ENCODE data around the gene SLC5A6.

Gene SLC5A6

DNA sequence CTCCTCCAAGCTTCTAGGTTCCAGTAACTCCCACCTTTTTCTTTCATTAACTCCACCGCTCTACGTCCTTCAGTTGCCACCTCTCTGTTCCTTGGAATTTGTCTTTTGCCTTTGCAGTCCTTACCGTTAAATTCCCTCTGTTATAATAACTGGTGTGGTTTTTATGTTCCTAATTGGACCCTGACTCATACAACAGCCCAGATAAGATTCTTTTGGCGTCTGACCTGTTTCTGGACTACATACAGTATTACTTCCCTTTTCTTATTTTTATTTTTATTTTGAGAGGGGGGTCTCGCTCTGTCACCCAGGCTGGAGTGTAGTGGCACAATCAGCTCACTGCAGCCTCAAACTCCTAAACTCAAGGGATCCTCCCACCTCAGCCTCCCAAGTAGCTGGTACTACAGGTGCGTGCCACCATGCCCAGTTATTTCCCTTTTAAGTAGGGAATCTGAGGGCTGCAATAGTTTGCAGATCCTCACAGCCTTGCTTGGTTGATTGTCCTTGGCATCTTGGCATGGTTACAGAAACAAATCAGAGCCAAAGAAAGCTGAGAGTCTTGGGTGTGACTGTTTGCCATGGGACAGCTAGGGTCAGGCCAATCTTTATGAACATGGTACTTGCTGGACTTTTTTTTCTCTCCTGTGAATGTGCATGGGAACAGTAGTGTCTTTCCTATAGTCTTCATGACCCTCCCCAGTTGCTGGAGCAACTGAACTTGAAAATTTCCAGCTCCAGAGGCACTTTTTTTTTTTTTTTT is 41.3 kb downstream of the SLC5A6 start:
- no peak for DNase-seq

DNA sequence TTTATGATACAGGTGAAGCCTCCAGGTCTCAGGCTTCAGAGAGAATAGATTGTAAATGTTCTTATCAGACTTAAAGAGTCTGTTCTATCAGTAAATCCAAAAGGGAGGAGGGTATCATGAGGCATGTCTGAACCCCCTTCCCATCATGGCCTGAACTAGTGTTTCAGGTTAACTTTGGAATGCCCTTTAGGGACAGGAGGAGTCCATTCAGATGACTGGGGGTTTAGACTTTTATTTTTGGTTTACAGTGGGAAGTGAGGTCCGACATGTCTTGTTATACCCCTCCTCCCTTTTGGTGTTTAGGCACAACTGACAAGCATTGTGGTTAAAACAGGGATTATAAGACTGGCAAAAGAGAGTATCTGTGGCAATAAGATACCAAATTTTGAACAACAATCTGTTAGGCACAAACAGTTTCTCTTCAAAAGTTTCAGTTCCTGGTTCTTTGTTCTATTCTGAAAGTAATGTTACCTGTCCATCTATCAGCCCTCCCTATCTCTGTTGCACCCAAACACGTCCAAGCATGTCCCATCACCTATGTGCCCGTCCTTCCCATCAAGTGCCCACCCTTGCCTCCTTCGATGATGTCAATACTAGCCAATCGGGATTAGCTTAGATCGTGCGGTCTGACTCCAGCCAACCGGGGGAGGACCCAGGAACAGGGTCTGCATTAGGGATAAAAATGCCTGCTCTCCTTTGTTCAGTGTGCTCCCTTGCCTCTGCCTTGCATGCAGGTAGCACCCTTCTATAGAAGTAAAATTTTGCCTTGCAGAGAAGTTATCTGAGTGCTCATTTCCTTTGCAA is 46.9 kb downstream of the SLC5A6 start:
- no peak for DNase-seq

DNA sequence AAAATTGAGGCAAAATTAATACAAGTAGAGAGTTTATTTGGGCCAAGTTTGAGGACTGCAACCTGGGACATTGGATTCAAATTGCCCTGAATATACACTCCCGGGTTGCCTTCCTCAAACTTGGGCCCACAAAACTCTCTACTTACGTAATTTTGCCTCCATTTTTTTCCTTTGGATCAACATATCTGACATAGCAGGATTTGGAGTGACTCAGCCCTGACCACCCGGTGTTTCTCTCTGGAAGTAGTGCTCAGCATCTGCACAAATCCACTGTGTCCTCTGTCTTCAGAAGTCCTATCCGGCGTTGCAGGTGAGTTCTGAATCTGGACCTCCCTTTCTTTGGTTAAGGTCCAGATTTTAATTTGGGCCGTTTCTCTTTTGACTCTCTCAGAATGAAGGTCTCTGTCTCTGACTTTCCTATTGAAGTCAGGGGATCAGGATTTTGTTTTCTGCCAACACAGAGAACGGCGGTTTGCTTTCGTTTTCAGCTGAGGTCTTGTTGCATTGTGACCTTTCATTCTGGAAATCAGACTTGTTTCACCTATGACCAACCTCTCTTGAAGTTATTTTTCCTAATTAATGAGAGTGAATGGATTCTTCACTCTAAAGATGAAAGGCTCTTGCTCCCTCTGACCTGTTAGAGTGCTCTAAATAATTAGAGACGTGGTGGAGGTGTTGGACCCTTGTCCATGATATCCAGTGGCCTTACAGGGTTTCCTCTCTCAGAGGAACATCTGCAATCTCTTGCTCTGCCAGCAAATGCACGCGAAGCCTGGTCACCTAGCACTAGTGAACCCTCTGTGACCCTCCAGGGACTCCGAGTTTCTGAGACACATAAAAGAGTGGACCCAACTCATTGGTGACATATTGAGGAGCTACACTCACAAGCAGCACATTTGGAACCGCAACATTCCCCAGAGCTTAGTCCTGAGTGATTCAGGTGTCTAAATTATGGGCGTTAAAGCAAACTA is 49.6 kb downstream of the SLC5A6 start:
- no peak for DNase-seq

DNA sequence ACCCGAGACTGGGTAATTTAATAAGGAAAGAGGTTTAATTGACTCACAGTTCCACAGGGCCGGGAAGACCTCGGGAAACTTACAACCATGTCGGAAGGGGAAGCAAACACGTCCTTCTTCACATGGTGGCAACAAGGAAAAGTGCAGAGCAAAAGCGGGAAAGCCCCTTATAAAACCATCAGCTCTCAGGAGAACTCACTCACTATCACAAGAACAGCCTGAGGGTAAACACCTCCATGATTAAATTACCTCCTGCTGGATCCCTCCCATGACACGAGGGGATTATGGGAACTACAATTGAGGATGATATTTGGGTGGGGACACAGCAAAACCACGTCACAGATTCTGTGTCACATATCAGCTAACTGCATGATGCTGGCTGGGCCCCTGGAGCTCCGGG is 51.9 kb downstream of the SLC5A6 start:
- no peak for DNase-seq

DNA sequence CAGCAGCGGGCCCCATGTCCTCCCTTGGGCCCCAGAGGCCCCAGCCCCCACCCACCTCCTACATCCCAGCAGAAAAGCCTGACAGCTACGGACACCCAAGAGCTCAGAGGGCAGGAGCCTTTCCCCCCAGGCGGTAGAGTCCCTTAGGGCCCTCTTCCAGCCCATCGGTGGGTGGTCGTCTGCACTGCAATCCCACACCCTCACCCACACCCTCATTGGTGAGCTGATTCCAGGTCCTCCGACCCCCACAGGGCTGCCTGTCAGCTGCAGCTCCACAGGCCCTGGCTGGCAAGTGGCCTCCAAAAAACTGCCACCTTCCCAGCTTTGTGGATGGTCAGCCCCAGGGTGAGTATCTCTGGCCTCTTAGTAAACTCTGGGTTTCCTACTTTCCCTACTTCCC is 52.8 kb downstream of the SLC5A6 start:
- no peak for DNase-seq

DNA sequence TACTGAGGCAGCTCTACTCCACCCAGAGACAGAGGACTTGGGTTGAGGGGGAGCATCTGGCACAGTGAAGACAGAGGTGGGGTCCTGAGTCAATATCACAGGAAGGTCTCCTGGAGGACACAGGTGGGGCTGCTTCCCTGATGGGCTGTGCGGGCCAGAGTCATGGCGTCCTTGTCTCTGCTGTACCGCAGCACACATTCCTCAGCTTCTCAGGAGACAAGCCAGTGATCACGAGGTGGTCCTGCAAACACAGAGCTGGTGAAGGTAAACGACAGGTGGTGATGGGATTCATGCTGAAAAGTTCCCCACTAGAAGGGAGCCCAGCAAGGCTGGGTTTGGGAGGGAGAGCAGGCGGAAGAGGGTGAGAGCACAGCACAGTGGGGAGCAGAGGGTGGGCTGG is 53.6 kb downstream of the SLC5A6 start:
- DNase-seq = no peak

DNA sequence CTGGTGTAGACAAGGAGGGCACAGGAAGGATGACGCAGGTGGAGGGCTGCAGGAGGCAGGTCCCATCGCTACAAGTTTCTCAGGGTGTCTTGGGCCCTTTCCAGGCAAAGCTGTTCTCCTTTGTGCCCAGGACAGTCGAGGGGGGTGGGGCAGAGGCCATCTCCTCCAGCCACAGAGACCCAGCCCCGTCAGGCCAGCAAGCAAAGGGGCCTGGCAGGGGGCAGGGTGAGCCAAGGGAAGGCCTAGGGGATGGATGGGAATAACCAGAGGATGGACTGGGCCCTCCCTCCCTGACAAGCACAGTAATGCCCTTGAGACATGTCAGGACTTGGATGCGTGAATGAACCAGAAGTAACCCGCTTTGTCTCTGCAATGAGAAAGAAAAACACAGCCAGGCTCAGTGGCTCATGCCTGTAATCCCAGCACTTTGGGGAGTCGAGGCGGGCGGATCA is 57.0 kb downstream of the SLC5A6 start:
- DNase-seq = no peak

DNA sequence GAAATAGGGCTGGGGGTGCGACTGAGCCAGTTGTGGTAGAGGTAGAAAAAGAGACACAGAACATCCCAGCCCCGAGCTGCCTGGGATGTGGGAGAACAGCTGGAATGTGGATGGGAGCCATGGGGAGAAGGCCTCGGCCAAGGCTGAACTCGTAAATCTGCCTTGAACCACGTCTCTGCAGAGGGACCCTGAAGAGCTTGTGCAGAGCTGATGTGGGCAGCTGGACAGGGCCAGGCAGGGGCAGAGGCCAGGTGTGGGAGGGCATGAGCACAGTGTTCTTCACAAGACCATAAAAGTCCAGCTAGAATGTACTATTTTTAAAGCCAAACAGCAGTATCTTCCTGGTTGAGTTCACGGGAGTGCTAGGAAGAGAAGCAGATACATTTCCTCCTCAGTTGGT is 57.6 kb downstream of the SLC5A6 start:
- DNase-seq = no peak

DNA sequence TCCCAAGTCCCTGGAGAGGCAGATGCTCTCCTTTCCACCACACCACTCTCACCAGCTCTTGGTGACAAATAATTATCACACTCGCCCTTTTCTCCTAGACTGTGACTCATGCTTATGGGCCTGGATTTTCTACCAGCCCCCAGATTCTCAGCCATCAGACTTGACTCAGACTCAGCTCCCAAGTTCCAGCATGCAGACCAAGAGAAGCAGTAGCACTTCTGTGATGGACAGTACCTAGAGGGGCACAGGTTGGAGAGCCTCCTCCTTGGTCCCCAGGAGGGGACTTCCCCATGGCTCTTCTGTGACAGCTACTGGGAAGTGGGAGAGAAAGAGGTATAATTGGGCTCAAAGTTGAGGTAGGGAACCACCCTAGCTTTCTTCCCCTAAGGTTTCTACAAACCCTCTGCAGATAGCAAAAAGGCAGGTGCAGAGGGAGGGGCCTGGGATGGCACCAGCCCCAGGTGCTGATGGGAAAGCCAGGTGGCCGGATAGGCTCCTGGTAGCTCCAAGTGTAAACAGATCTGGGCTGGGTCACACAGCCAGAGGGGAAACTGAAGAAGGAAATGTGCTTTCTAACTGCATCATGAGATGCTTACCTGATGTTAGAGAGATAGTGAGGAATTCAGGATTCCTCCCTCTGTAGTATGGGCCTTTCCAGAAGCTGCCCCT is 59.1 kb downstream of the SLC5A6 start:
- DNase-seq = no peak

DNA sequence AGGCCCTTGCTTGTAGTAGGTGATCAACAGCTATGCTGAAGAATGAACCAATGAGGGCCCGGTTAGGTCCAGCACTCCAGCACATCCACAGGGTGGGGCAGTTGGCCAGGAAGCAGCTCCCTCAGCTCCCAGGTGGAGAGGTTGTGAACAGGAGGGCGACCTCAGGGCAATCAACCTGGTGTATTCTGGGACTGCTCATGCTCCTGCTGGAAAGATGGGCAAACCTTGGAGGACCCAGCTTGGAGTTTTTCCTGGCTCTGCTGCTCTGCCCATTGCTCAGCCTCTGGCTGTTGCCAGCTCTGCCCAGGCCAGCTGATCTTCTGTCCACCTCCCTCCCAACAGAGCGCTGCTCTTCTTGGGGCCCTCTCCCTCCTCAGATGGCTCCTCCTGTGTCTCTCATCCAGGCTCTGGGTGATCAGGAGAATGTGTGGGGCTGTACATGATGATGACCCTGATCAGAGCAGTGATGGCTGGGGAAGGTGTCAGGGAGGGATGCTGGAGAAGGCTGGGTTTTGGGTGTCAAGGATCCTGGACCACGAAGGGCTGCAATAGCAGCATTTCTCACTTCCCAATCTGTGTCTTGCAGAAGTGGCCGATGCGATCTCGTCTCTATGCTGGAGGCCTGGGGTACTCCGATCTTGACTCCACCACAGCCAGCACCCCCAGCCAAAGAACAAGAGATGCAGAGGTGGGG is 59.8 kb downstream of the SLC5A6 start:
- no peak for DNase-seq

DNA sequence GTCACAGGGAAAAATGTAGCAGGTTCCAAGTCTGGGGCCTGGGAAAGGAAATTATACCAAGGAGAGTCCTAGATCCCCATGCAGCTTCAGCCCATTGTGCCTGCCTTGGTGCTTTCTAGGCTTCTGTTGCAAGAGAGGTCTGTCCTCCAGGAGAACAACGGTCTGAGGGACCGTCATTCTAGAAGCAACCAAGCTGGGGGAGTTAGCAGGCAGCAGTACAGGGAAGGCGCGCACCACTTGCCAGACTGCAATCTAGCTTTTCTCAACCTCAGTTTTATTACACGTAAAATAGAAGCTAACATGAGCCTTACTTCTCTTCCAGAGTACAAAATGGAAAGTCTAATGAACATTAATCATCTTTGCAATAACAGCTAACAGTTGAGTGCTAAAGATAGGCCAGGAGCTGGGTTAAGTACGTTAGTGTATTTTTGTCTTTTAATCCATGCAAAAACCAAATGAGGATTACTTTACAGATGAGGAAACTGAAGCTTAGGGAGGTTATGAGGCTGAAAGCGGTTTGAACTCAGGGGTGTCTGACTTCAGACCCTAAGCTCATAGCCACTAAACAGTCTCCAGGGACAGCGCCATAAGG is 61.3 kb downstream of the SLC5A6 start:
- no peak for DNase-seq

Measured in stimulated activated CD4-positive, alpha-beta T cell treated with anti-CD3 and anti-CD28 coated beads, Interleukin-4, amount 100 ng/mL, for 24 hours (primary cell).